GM12801 (cell line): ENCODE data around the gene CYB5D1.

Experiments
- TF ChIP-seq, protein P1 (sequence below): IDR thresholded peaks from one replicate; pipeline ENCODE4 v1.5.1; 2011; ENCODE audit warnings: control low read depth; ENCODE audit not compliant: insufficient read length; ENCODE audit errors: extremely low read depth

CYB5D1 gene

DNA sequence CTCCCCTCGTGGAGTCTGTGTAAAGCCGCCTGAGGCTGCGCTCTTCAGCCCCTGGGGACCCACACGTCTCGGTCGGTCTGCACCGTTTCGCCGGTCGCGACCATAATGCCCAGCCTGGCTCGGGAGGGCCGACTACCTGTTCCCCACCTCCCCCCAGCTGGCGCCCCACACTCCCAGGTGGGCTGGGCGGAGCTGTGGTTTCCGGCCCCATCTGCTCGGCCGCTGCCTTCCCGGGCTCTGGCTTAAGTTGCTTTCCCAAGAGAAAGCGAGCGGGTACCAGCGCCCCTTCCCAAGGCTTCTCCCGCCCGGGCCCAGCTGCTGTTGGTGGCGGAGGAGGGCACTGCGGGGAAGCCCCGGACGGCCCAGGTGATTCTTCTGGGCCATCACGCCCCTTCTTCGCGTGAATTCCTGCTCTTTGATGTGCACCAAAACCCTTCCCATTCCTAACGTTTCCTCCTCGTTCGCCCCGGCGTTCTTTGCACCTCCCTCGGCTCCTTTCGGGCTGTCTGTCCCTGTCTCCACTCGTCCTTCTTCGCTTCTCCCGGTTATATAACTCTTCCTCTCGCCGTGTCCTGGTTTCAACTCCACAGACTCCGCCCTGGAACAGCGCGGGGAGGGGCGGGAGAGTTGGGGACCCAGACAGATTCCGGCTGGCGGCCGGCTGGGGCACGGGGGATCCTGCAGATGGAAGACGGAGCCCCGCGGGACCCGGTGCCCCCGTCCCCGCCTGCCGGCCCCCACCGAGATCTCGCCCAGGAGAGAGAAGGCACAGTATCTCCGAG, 21.8 kb upstream of the CYB5D1 start:
- TF ChIP-seq, protein P1, sequence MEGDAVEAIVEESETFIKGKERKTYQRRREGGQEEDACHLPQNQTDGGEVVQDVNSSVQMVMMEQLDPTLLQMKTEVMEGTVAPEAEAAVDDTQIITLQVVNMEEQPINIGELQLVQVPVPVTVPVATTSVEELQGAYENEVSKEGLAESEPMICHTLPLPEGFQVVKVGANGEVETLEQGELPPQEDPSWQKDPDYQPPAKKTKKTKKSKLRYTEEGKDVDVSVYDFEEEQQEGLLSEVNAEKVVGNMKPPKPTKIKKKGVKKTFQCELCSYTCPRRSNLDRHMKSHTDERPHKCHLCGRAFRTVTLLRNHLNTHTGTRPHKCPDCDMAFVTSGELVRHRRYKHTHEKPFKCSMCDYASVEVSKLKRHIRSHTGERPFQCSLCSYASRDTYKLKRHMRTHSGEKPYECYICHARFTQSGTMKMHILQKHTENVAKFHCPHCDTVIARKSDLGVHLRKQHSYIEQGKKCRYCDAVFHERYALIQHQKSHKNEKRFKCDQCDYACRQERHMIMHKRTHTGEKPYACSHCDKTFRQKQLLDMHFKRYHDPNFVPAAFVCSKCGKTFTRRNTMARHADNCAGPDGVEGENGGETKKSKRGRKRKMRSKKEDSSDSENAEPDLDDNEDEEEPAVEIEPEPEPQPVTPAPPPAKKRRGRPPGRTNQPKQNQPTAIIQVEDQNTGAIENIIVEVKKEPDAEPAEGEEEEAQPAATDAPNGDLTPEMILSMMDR: no peak

DNA sequence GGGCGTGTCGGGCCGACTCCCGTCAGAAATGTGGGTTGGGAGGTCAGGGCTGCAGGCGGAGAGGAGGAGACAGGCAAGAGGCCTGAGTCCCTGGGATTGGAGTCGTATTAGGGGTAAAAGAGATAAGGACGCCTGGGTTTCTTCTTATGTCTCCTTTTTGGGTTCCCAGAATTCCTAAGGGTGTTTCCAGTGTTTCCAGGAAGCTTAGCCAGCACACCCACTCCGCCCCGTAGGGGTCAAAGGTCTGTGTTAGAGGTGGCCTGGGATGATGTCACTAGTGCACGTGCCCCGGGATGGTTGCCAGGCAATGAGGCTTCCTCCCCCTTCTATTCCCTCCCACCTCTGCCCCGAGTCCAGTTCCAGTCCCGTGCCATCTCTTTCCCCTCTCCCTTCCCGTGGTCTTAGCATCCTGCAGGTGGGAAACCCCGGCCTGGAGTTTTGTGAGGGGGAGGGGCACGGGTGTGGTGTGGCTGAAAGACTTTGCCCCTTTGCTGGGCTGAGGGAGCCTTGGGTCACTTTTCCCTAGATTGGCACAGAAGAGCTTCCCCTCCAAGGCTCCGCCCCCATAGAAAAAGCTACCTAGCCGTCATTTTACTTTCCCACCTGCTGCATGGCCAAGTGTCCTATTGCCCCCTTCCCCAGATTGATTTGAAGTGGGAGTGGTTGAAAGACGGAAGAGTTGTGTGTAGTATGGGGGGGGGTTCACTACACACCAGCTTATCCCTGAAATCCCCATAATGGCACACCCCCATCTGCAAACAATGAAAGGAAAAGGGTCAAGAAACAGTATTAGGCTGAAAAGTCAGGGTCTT, 21.0 kb upstream of the CYB5D1 start:
- TF ChIP-seq, protein P1: no peak

DNA sequence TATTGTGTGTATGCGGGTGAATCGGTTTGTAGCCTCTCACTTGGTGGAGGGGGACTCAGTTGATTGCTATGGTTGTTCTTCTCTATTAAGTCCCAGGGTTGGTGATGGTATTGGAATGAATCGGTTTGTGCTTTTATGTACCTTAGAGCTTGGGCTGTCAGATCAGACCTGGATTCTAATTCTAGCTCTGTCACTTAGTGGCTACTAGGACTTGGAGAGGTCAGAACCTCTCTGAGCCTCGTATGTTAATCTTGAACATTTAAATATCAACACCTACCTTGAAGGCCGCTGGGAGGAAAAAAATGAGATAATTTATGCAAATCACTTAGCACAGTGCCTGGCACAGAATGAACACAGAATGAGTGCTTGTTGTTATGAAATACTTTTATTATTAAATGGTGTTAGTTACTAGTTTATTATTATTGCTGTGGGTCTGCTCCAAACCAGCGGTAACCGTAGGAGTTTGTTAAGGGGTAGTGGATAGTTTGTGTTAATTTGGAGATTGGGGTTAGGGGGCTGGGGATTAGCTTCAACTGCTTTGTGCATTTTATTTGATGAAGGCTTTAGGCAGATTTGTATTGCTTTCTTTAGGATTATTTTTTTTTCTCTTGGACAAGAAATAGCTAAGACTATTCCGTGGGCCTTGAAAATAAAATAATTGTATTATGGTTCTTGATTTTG, 20.3 kb upstream of the CYB5D1 start:
- TF ChIP-seq, protein P1: no peak

DNA sequence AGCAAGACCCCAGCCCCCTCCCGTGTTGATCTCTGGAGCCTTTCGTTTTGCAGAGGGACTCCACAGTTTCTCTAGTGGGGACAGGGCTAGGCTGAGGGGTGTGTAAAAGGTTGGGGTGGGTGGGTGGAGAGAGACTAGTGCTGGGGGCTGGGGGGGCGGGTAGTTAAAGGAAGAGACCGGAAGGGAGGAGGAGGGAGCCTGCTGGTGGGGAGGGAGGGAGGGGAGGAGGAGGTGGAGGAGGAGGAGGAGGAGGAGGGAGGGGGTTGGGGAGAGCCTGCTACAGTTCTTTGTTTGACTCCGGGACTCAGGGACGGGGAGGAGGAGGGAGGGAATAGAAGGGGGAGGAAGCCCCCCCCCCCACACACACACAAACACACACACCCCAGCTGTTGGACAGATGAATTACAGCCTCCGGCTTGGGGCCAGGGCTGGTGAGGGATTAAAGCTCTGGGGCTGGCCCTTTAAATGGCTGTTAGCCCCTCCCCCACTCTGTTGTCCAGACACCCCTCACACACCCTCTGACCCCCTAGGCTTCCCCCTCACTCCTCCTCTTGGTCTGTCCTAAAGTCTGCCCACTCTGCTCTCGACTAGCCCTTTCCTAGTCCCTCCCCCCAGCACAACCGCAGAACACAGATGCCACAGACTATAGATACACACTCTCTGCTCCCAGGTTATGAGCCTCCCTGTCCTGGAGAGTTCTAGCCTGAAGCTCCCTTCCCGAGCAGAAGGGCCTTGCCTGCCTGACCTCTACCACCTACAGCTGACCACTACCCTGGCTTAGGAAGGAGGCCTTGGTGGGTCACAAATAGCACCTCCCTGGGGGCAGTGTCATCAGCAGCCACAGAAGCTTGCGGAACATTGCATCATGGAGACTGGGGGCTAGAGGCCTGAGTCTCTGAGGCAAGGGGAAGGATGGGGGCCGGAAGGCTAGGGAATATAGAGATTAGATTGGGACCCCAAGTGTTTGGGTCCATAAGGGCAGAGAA, 19.4 kb upstream of the CYB5D1 start:
- TF ChIP-seq, protein P1: no peak

- TF ChIP-seq, protein P1: no peak
Measured at GRCh38 chr17:7839190-7839875, 18.5 kb upstream of the CYB5D1 start.

- TF ChIP-seq, protein P1: no peak
Measured at GRCh38 chr17:7839876-7840261, 17.9 kb upstream of the CYB5D1 start.
